ENCODE data around the gene KCTD13. TPM values are rescaled to one million over a fixed set of nuclear protein-coding genes. Genes with fewer than 3 reads are reported as not detected.

The KCTD13 gene
- total and polyA plus RNA-seq, 2 of the 8 experiments (the other 6 are each of a cell fraction or from before 2014, with no cell fraction given) = 9.2 to 10.8 TPM

DNA sequence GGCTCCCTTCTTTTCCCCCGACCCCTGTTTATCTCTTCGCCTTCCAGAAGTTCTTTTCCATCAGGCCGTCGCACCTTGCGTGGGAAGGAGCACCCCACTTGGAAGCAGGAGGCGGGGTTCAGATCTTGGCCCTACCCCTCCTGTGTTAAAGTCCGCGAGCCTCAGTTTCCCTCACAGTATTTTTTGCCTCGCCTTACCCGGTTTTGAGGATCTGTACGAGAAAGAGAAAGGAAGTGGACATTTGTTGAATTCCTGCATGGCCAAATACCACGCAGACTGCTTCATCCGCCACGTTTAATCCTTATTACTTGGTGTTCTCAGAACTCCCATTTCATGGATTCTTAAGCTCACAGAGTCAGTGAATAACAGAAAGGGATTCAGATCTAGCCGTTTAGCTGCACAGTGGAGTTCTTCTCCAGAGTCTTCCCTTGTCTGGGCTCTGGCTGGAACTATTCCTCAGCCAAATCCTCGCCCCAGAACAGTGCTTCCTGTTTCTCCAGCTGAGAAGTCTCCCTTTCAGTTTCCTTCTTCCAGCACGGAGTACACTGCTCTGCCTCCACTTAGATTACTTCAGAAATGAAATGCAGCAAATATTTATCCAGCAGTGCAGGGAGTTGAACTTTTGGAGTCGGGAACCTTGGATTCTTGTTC, 36.4 kb upstream of the KCTD13 start:
- peaks cover 0 to 5% (median 3%) of the 10 kb centered on the region in 4 experiments; a peak in 5 of 7 replicates for H3K4me1 ChIP-seq (replicated peaks in 1 of 4; ENCODE audit: control insufficient read depth in 3 of 4, insufficient read depth in 4 of 4, low read length in 3 of 4)
- peak overlapping the region; percentile 35; the same call in 1 of the 2 replicates for H2BK5ac ChIP-seq (ENCODE audit: low read depth, low read length)
- peak overlapping the region; percentile 7; the same call in 1 of the 2 replicates for H4K8ac ChIP-seq (ENCODE audit: extremely low read depth, insufficient read depth, low read length)
- no peaks in the 10 kb centered on the region for H3K9me3 ChIP-seq (ENCODE audit: insufficient read depth in 2 of 2, low read depth in 1 of 2, low read length in 1 of 2)
- H2BK20ac ChIP-seq (ENCODE audit: low read length) = no peak overlapping the region
- H3K36me3 ChIP-seq (ENCODE audit: control insufficient read depth in 2 of 4, insufficient read depth in 4 of 4, low read length in 3 of 4) = peaks cover 0 to 4% (median 0%) of the 10 kb centered on the region in 4 experiments; a peak in 1 of 8 replicates
- peaks cover 0 to 2% (median 0%) of the 10 kb centered on the region in 4 experiments; a peak in 1 of 7 replicates for H3K27me3 ChIP-seq (replicated peaks in 1 of 4; ENCODE audit: control insufficient read depth in 3 of 4, extremely low read depth in 1 of 4, insufficient read depth in 3 of 4, low read length in 3 of 4)
- no peak overlapping the region for H4K5ac ChIP-seq (ENCODE audit: insufficient read length, low read depth, low read length)
- H2AFZ ChIP-seq (ENCODE audit: low read length) = peak overlapping the region; percentile 39; the same call in 1 of the 2 replicates
- H2BK12ac ChIP-seq (ENCODE audit: low read depth, low read length) = no peak overlapping the region
- TF ChIP-seq CREB1 (IDR thresholded peaks at IDR 0.05) (no peak), HDAC2 (IDR thresholded peaks at IDR 0.05; ENCODE audit: borderline replicate concordance in 1 of 2, low read depth in 2 of 2, low read length in 2 of 2) (no peak), JUN (IDR thresholded peaks at IDR 0.05; ENCODE audit: low read depth, low read length) (no peak), CEBPB (IDR thresholded peaks at IDR 0.05; ENCODE audit: low read depth, low read length) (no peak), POU5F1 (IDR thresholded peaks at IDR 0.05; ENCODE audit: low read depth, low read length) (no peak), SP4 (IDR thresholded peaks at IDR 0.05; ENCODE audit: low read length) (no peak), GTF2F1 (IDR thresholded peaks at IDR 0.05; ENCODE audit: borderline replicate concordance, low read depth, low read length) (no peak), RFX5 (IDR thresholded peaks at IDR 0.05; ENCODE audit: borderline replicate concordance, low read depth, low read length) (no peak), SRF (IDR thresholded peaks at IDR 0.05; ENCODE audit: low read depth, low read length) (no peak), RXRA (IDR thresholded peaks at IDR 0.05; ENCODE audit: insufficient read depth, low read depth, low read length) (no peak)
- peaks cover 12% of the 10 kb centered on the region for H3K23me2 ChIP-seq (ENCODE audit: low read depth, low read length)
- peak overlapping the region; percentile 87 to 93 for H3K4me2 ChIP-seq (ENCODE audit: insufficient read depth in 1 of 2, low read depth in 2 of 2, low read length in 2 of 2)
- no peaks in the 10 kb centered on the region for H3K79me2 ChIP-seq (ENCODE audit: control insufficient read depth in 1 of 2, insufficient read depth in 2 of 2, low read length in 2 of 2)
- H2BK120ac ChIP-seq (replicated peaks; ENCODE audit: low read depth, low read length) = no peak overlapping the region
- H3K4ac ChIP-seq (replicated peaks; ENCODE audit: insufficient read length, low read depth, low read length) = peak overlapping the region; percentile 2
- H3K79me1 ChIP-seq (ENCODE audit: low read depth, low read length) = no peaks in the 10 kb centered on the region
- CTCF ChIA-PET (ENCODE audit: partially characterized antibody) = interaction anchor here (0.5 to 2.5 kb wide), 10 partner anchors 10 to 649 kb away, joined by 3 to 16 read pairs (median 5); partner anchors contain the start of gene KCTD13
- DNase-seq (ENCODE audit: low read depth in 1 of 2, low spot score in 2 of 2) = no peak
- POLR2A ChIA-PET (ENCODE audit: partially characterized antibody) = interaction anchor here (0.9 to 3.6 kb wide), 9 partner anchors 10 to 261 kb away, joined by 3 to 33 read pairs (median 4); partner anchors contain the start of genes KCTD13, MAZ, TAOK2 and TBX6
- no peak overlapping the region for H2AK5ac ChIP-seq (ENCODE audit: low read depth, low read length)
- H3K27ac ChIP-seq (ENCODE audit: low read depth, low read length) = no peak overlapping the region
- no peak overlapping the region for H2BK15ac ChIP-seq (ENCODE audit: low read length)
- H3K23ac ChIP-seq (ENCODE audit: insufficient read length) = no peak overlapping the region
- H3K56ac ChIP-seq (replicated peaks; ENCODE audit: insufficient read length, low read depth, low read length) = peak overlapping the region; percentile 3
- peak overlapping the region; percentile 51 to 81 (median 72) for H3K4me3 ChIP-seq (ENCODE audit: extremely low read depth in 1 of 4, insufficient read depth in 2 of 4, low read depth in 3 of 4, low read length in 4 of 4)
- H3K9ac ChIP-seq (replicated peaks in 1 of 4; ENCODE audit: extremely low read depth in 1 of 4, low read depth in 3 of 4, low read length in 3 of 4) = peak overlapping the region in 2 of 4 experiments; percentile 66 to 74; a peak in 4 of 7 replicates
- FAIRE-seq = no peak
- H4K91ac ChIP-seq (replicated peaks; ENCODE audit: insufficient read length, low read length) = peak overlapping the region; percentile 30
- H3K18ac ChIP-seq (ENCODE audit: extremely low read depth, low read length) = 0 out of 2 replicates have a peak overlapping the region, but pooled peaks have one; percentile 19
- WGBS, 2 experiments (ENCODE audit: extremely low coverage in 1 of 2, insufficient coverage in 1 of 2, insufficient read length in 1 of 2, insufficient replicate concordance in 2 of 2, low coverage in 1 of 2, low lambda C conversion rate in 2 of 2, missing lambda C conversion rate in 1 of 2) = 33% methylated on average over 18 of the region's 18 CpGs; no CpG with 5 or more reads in 1 of the 2 experiments
- no peak overlapping the region for H3K14ac ChIP-seq (ENCODE audit: insufficient read length)
- no peaks in the 10 kb centered on the region for H4K20me1 ChIP-seq (replicated peaks in 1 of 2; ENCODE audit: control insufficient read depth in 1 of 2, insufficient read depth in 2 of 2, low read length in 2 of 2)

Data from H1 (cell line).